HEK293 (cell line): ENCODE data around the gene ABCA12.

Experiments used
- CTCF ChIP-seq: fragments of 450-650 bp; formaldehyde crosslinking; IDR thresholded peaks from 2 replicates; pipeline ENCODE4 v1.5.1; 2016; ENCODE audit warnings: missing biosample characterization, missing genetic modification characterization
- KLF17 ChIP-seq: fragments of 450-650 bp; formaldehyde crosslinking; IDR thresholded peaks from 2 replicates; pipeline ENCODE4 v1.5.1; 2016; ENCODE audit warnings: missing biosample characterization, missing genetic modification characterization
- REST ChIP-seq: fragments of 450-650 bp; formaldehyde crosslinking; IDR thresholded peaks from 2 replicates; pipeline ENCODE4 v1.5.1; 2016; ENCODE audit warnings: missing biosample characterization, missing genetic modification characterization
- ZBTB10 ChIP-seq: fragments of 450-650 bp; formaldehyde crosslinking; IDR thresholded peaks from 2 replicates; pipeline ENCODE4 v1.5.1; 2016; ENCODE audit warnings: missing biosample characterization, missing genetic modification characterization
- ZNF140 ChIP-seq: fragments of 450-650 bp; formaldehyde crosslinking; IDR thresholded peaks from 2 replicates; pipeline ENCODE4 v1.5.1; 2016; ENCODE audit warnings: missing biosample characterization, missing genetic modification characterization
- ZNF23 ChIP-seq: fragments of 450-650 bp; formaldehyde crosslinking; IDR thresholded peaks from 2 replicates; pipeline ENCODE4 v1.5.1; 2016; ENCODE audit warnings: missing biosample characterization, missing genetic modification characterization, borderline replicate concordance
- ZNF274 ChIP-seq, 2 experiments: fragments of 200-500 bp in 1 of 2; fragments of 450-650 bp in 1 of 2; sonication (Bioruptor generic) in 1 of 2; formaldehyde crosslinking in 1 of 2; IDR thresholded peaks; 2 replicates each; pipeline versions ENCODE4 v1.5.1 to v1.6.1; 2014 to 2016; ENCODE audit warnings: borderline replicate concordance in 1 of 2, inconsistent platforms in 1 of 2, low read length in 1 of 2, missing biosample characterization in 1 of 2, missing genetic modification characterization in 1 of 2
- ZNF302 ChIP-seq: fragments of 450-650 bp; formaldehyde crosslinking; IDR thresholded peaks from 2 replicates; pipeline ENCODE4 v1.5.1; 2016; ENCODE audit warnings: missing biosample characterization, missing genetic modification characterization, low read depth
- ZNF433 ChIP-seq: fragments of 450-650 bp; formaldehyde crosslinking; IDR thresholded peaks from 2 replicates; pipeline ENCODE4 v1.5.1; 2016; ENCODE audit warnings: missing biosample characterization, missing genetic modification characterization, low read depth
- ZNF548 ChIP-seq: fragments of 450-650 bp; formaldehyde crosslinking; IDR thresholded peaks from 2 replicates; pipeline ENCODE4 v1.5.1; 2016; ENCODE audit warnings: missing biosample characterization, missing genetic modification characterization
- ZNF610 ChIP-seq: fragments of 450-650 bp; formaldehyde crosslinking; IDR thresholded peaks from 2 replicates; pipeline ENCODE4 v1.5.1; 2016; ENCODE audit warnings: missing biosample characterization, missing genetic modification characterization, borderline replicate concordance
- ZNF645 ChIP-seq: fragments of 450-650 bp; formaldehyde crosslinking; IDR thresholded peaks from 2 replicates; pipeline ENCODE4; 2016; ENCODE audit warnings: missing biosample characterization, missing genetic modification characterization

GRCh38 chr2:215002500-215002899, 135.9 kb downstream of the ABCA12 start:
- TF ChIP-seq CTCF (tag by site-specific recombination) (no peak), REST (tag by site-specific recombination) (no peak), ZNF548 (tag by site-specific recombination) (no peak), KLF17 (tag by site-specific recombination) (no peak), ZBTB10 (tag by site-specific recombination) (no peak), ZNF433 (tag by site-specific recombination) (no peak), ZNF610 (no peak), ZNF274 (IDR thresholded peaks at IDR 0.05; ENCODE audit: low read length) (no peak), ZNF274 (tag by site-specific recombination; IDR thresholded peaks at IDR 0.05; ENCODE audit: borderline replicate concordance) (no peak), ZNF140 (tag by site-specific recombination) (no peak), ZNF645 (no peak), ZNF302 (tag by site-specific recombination) (no peak), ZNF23 (no peak)
